ACC112 (cell line): ENCODE results near the gene FUZ.

Source experiments
- H2AFZ ChIP-seq: fragments of 200-600 bp; sonication (generic); one replicate; pipeline ENCODE4 v1.6.0; 2017; ENCODE audit warnings: antibody characterized with exemption, low read length; ENCODE audit not compliant: unreplicated experiment
- H3K27ac ChIP-seq: fragments of 200-600 bp; sonication (generic); 2 replicates; pipeline ENCODE4 v1.5.1; 2014; ENCODE audit warnings: low read depth, mild to moderate bottlenecking, antibody characterized with exemption, low read length, moderate library complexity
- H3K27me3 ChIP-seq: fragments of 200-600 bp; sonication (generic); 2 replicates; pipeline ENCODE4 v1.6.1; 2014; ENCODE audit warnings: mild to moderate bottlenecking, antibody characterized with exemption, low read length, moderate library complexity, mixed read lengths; ENCODE audit not compliant: insufficient read depth
- H3K36me3 ChIP-seq: fragments of 200-600 bp; sonication (generic); 2 replicates; pipeline ENCODE4 v1.6.1; 2016; ENCODE audit warnings: mild to moderate bottlenecking, antibody characterized with exemption, low read length, moderate library complexity, mixed read lengths; ENCODE audit not compliant: insufficient read depth
- H3K4me1 ChIP-seq: fragments of 200-600 bp; sonication (generic); one replicate; pipeline ENCODE4 v1.6.1; 2016; ENCODE audit warnings: low read length, mixed read lengths; ENCODE audit not compliant: insufficient read depth, unreplicated experiment, control insufficient read depth
- H3K4me3 ChIP-seq: fragments of 200-600 bp; sonication (generic); 2 replicates; pipeline ENCODE4 v1.5.1; 2014; ENCODE audit warnings: mild to moderate bottlenecking, low read depth, low read length
- H3K79me2 ChIP-seq: fragments of 200-600 bp; sonication (generic); one replicate; pipeline ENCODE4 v1.6.0; 2016; ENCODE audit warnings: low read length; ENCODE audit not compliant: control insufficient read depth, unreplicated experiment, insufficient read depth

Gene FUZ

GRCh38 chr19:49776371-49776764 lies 36.7 kb downstream of the FUZ start:
- no peaks in the 10 kb centered on the region for H3K27me3 ChIP-seq
- no peak overlapping the region for H3K4me3 ChIP-seq
- no peak overlapping the region for H2AFZ ChIP-seq
- no peak overlapping the region for H3K27ac ChIP-seq
- H3K36me3 ChIP-seq, result no peaks in the 10 kb centered on the region
- H3K4me1 ChIP-seq, result no peaks in the 10 kb centered on the region
- peaks cover 29% of the 10 kb centered on the region for H3K79me2 ChIP-seq

DNA sequence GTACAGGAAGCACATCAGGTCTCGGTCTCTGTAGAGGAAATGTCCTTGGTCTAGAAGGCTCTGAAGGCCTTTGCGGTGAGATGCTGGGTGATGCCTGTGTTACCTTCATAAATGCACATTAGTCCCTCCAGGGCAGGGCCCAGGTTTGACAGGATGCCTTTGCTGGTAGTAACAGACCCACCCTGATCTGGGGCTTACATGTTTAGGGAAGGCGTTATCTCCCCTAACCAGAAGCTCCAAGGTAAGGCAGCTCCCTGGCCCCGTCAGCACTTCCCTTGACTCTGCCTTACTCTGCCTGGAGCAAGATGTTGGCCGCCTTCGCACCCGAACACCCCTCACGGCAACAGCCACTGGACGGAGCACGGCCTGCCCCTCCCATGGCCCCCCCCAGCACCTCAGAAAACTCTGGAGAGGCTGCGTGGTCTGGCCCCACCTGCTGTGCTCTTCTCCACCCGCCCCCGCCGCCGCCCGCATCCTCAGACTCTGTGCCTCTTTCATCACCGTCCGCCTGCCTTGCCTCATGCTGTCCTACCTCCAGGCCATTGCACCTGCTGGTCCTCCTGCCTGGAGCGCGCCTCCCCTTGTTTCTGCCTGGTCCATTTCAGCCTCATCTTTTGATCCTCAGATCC lies 37.2 kb downstream of the FUZ start:
- peaks cover 31% of the 10 kb centered on the region for H3K79me2 ChIP-seq
- H3K4me1 ChIP-seq, result no peaks in the 10 kb centered on the region
- no peak overlapping the region for H2AFZ ChIP-seq
- H3K27me3 ChIP-seq, result no peaks in the 10 kb centered on the region
- H3K36me3 ChIP-seq, result no peaks in the 10 kb centered on the region
- H3K27ac ChIP-seq, result no peak overlapping the region
- H3K4me3 ChIP-seq, result no peak overlapping the region

GRCh38 chr19:49774969-49775368 lies 38.1 kb downstream of the FUZ start:
- Histone ChIP-seq H3K4me1 (no peaks in the 10 kb centered on the region), H3K4me3 (no peak overlapping the region), H3K27me3 (no peaks in the 10 kb centered on the region), H2AFZ (no peak overlapping the region), H3K27ac (no peak overlapping the region), H3K36me3 (no peaks in the 10 kb centered on the region), H3K79me2 (peaks cover 39% of the 10 kb centered on the region)

DNA sequence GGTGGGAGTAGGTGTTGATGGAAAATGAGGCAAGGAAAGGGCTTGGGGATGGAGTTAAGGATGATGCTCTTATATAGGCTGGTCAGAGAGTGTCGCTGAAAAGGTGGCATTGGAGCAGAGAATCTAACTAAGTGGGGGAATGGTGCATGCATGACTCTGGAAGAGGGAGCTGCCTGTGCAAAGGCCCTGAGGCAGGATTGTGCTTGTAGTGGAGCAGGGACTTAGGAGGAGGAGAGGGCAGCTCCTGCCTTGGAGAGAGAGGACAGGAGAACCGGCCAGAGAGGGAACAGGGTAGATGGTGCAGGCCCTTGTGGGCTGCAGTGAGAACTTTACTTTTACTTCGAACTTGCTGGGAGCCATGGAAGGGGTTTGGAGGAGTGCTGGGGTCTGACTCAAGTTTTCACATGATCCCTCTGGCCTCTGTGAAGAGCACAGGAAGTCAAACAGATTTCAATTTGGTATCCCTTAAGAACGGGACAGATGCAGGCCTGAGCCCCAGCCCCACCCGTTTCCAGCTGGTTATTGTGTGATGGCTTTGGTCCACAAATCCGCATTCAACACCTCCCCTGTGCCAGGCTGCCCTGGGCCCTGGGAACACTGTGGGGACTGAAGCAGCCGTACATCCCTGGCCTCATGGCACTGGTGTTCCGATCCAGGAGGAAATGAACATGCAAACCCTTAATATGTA lies 39.3 kb downstream of the FUZ start:
- H3K4me1 ChIP-seq, result peaks cover under 1% of the 10 kb centered on the region
- H3K36me3 ChIP-seq, result no peaks in the 10 kb centered on the region
- H3K4me3 ChIP-seq, result no peak overlapping the region
- H3K27ac ChIP-seq, result no peak overlapping the region
- peaks cover 49% of the 10 kb centered on the region for H3K79me2 ChIP-seq
- H3K27me3 ChIP-seq, result no peaks in the 10 kb centered on the region
- H2AFZ ChIP-seq, result no peak overlapping the region

DNA sequence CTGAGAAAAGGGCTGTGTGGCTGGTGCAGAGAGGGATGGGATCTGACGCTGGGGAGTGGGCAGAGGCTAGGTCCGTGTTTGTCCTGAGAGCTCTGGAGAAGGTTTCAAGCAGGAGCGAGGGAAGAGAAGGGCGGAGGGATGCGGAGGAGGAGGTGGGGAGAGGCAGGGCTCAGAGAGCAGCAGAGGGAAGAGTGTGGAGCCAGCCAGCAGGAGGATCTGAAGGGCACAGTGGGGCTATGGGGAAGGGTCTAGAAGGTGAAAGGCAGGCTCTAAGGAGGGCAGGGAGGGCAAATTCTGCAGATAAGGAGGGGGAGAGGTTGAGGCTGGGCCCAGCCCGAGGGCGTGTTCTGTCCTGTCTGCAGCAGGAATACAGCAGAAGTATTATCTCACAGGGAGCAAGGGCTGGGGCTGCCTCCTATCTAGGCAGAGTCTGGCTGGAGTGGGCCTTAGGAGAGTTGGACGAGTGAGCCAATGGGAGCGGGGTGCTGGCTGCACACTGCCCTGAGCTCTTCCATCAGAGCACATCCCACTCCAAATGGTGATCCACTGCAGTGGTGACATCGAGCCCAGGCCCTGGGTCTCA lies 40.2 kb downstream of the FUZ start:
- Histone ChIP-seq H3K36me3 (no peaks in the 10 kb centered on the region), H3K4me3 (no peak overlapping the region), H3K79me2 (peaks cover 57% of the 10 kb centered on the region), H3K27me3 (no peaks in the 10 kb centered on the region), H2AFZ (no peak overlapping the region), H3K27ac (no peak overlapping the region), H3K4me1 (peaks cover 7% of the 10 kb centered on the region)

DNA sequence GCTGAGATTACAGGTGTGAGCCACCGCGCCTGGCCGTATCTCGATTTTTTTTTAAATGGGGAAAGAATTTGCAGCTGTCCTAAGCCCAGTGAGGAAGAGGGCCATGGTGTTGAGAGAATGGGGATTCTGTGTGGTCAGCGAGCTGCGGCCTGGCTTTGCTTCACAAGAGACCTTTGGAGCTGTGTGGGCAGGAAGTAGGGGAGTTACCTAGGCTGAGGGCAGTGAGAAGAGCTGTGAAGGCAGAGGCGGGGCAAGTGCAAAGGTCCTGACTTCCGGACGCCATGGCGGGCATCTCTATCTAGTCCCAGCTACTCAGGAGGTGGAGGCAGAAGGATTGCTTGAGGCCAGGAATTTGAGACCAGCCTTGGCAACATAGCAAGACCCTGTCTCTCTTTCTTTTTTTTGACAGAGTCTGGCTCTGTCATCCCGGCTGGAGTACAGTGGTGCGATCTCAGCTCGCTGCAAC lies 41.4 kb downstream of the FUZ start:
- H2AFZ ChIP-seq, result no peak overlapping the region
- H3K79me2 ChIP-seq, result peaks cover 65% of the 10 kb centered on the region
- peaks cover 7% of the 10 kb centered on the region for H3K4me1 ChIP-seq
- no peak overlapping the region for H3K4me3 ChIP-seq
- no peaks in the 10 kb centered on the region for H3K27me3 ChIP-seq
- no peak overlapping the region for H3K27ac ChIP-seq
- no peaks in the 10 kb centered on the region for H3K36me3 ChIP-seq

GRCh38 chr19:49770529-49770928 lies 42.6 kb downstream of the FUZ start:
- no peak overlapping the region for H2AFZ ChIP-seq
- no peak overlapping the region for H3K4me3 ChIP-seq
- peaks cover 7% of the 10 kb centered on the region for H3K4me1 ChIP-seq
- no peak overlapping the region for H3K27ac ChIP-seq
- H3K36me3 ChIP-seq, result no peaks in the 10 kb centered on the region
- H3K79me2 ChIP-seq, result peaks cover 61% of the 10 kb centered on the region
- H3K27me3 ChIP-seq, result no peaks in the 10 kb centered on the region

DNA sequence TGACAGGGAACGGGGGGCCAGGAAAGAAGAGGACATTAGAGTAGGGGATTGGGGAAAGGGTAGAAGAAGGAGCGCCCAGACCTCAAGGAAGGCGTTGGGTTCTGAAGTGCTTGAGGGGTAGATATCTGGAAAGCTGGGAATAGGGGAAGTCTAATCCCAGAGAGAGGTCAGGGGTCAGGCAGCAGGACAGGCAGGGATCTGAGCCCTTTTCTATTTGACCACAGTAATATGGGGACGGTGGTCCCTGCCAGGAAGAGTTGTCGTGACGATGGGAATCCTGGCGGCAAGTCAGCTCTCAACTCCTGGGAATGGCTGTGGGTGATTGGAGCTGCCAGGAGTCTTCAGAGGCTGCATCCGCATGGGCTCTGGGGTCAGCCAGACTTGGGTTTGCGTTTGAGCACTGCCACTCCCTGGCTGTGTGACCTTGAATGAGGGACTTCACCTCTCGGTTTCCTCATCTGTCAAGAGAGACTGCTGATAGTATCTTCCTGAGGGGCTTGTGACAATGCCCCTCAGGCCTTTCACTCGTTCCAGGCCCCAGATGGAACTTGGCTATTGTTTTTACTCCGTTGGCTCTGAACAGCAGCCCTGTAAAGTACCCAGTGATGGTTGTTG lies 45.0 kb downstream of the FUZ start:
- H3K4me1 ChIP-seq, result peaks cover 7% of the 10 kb centered on the region
- H3K27me3 ChIP-seq, result no peaks in the 10 kb centered on the region
- H3K79me2 ChIP-seq, result peaks cover 48% of the 10 kb centered on the region
- no peak overlapping the region for H2AFZ ChIP-seq
- no peaks in the 10 kb centered on the region for H3K36me3 ChIP-seq
- peak overlapping the region; percentile 93 for H3K4me3 ChIP-seq
- H3K27ac ChIP-seq, result no peak overlapping the region; the same call in 1 of the 2 replicates

GRCh38 chr19:49767381-49767780 lies 45.7 kb downstream of the FUZ start:
- peaks cover 42% of the 10 kb centered on the region for H3K79me2 ChIP-seq
- H3K27me3 ChIP-seq, result no peaks in the 10 kb centered on the region
- peak overlapping the region; percentile 93 for H3K4me3 ChIP-seq
- no peaks in the 10 kb centered on the region for H3K36me3 ChIP-seq
- H3K27ac ChIP-seq, result peak overlapping the region; percentile 48; the same call in 1 of the 2 replicates
- H2AFZ ChIP-seq, result no peak overlapping the region
- H3K4me1 ChIP-seq, result peaks cover 7% of the 10 kb centered on the region

GRCh38 chr19:49766930-49767299 lies 46.2 kb downstream of the FUZ start, which contains the start of gene AP2A1:
Gene AP2A1 (plus strand): TSS chr19:49767001. CDS start chr19:49767134, 133 bp downstream.
- no peaks in the 10 kb centered on the region for H3K36me3 ChIP-seq
- peak within 1 kb of the TSS; percentile 10 for H2AFZ ChIP-seq
- peak within 1 kb of the TSS; percentile 98 for H3K27ac ChIP-seq
- no peaks in the 10 kb centered on the region for H3K27me3 ChIP-seq
- peak within 1 kb of the TSS; percentile 93 for H3K4me3 ChIP-seq
- H3K4me1 ChIP-seq, result peaks cover 7% of the 10 kb centered on the region
- peaks cover 42% of the 10 kb centered on the region for H3K79me2 ChIP-seq
